ENCODE data around the gene LSAMP. TPM values are rescaled to one million over a fixed set of nuclear protein-coding genes. Genes with fewer than 3 reads are reported as not detected.

The LSAMP gene
- polyA plus RNA-seq, 3 donors: not detected

GRCh38 chr3:115806501-115806900 lies 638.8 kb downstream of the LSAMP start:
- Mint-ChIP-seq H3K4me1 (no peaks in the 10 kb centered on the region), H3K36me3 (no peaks in the 10 kb centered on the region), H3K4me3 (no peak overlapping the region), H3K27ac (no peak overlapping the region), H3K9me3 (no peaks in the 10 kb centered on the region), H3K27me3 (ENCODE audit: low read depth in 3 of 3) (peaks cover 0 to 15% (median 2%) of the 10 kb centered on the region in 3 donors)
- Histone ChIP-seq H3K4me1 (ENCODE audit: control insufficient read depth in 1 of 2, insufficient read depth in 2 of 2, low read length in 2 of 2) (no peaks in the 10 kb centered on the region), H3K36me3 (replicated peaks in 1 of 2; ENCODE audit: control insufficient read depth in 1 of 2, insufficient read depth in 2 of 2, low read length in 2 of 2) (no peaks in the 10 kb centered on the region), H3K4me3 (replicated peaks in 1 of 3; ENCODE audit: low read depth in 2 of 3, low read length in 3 of 3) (no peak overlapping the region), H3K27ac (ENCODE audit: low read depth in 1 of 2, low read length in 2 of 2) (no peak overlapping the region), H3K4me2 (replicated peaks; ENCODE audit: extremely low read depth, low read length, poor library complexity, severe bottlenecking) (no peak overlapping the region), H3K9me3 (replicated peaks in 1 of 2; ENCODE audit: control insufficient read depth in 1 of 2, insufficient read depth in 1 of 2, low read length in 2 of 2) (no peaks in the 10 kb centered on the region), H3K79me2 (ENCODE audit: insufficient read depth, low read length) (no peaks in the 10 kb centered on the region), H3K27me3 (ENCODE audit: control insufficient read depth in 2 of 2, insufficient read depth in 2 of 2, low read length in 2 of 2) (no peaks in the 10 kb centered on the region), H4K20me1 (ENCODE audit: insufficient read depth, low read length) (no peaks in the 10 kb centered on the region), H2AFZ (ENCODE audit: insufficient read depth, low read depth, low read length, poor library complexity, severe bottlenecking) (no peak overlapping the region), H3K9ac (ENCODE audit: insufficient read depth, low read length, poor library complexity, severe bottlenecking) (no peak overlapping the region)
- 93% methylated on average over 3 of the region's 4 CpGs for WGBS (ENCODE audit: insufficient coverage)
- no peak for DNase-seq
- TF ChIP-seq CTCF (IDR thresholded peaks at IDR 0.05): no peak
- intact Hi-C loops (cut with micrococcal nuclease): no loop called here

- no peak for TF ChIP-seq CTCF (IDR thresholded peaks at IDR 0.05)
- Mint-ChIP-seq H3K36me3 (no peaks in the 10 kb centered on the region), H3K27ac (no peak overlapping the region), H3K4me3 (no peak overlapping the region), H3K4me1 (no peaks in the 10 kb centered on the region), H3K27me3 (ENCODE audit: low read depth in 3 of 3) (peaks cover 0 to 6% (median 4%) of the 10 kb centered on the region in 3 donors), H3K9me3 (no peaks in the 10 kb centered on the region)
- no peak overlapping the region for H3K9ac ChIP-seq (ENCODE audit: insufficient read depth, low read length, poor library complexity, severe bottlenecking)
- intact Hi-C loops (cut with micrococcal nuclease): no loop called here
- no peaks in the 10 kb centered on the region for H3K36me3 ChIP-seq (replicated peaks in 1 of 2; ENCODE audit: control insufficient read depth in 1 of 2, insufficient read depth in 2 of 2, low read length in 2 of 2)
- H3K27me3 ChIP-seq (ENCODE audit: control insufficient read depth in 2 of 2, insufficient read depth in 2 of 2, low read length in 2 of 2): no peaks in the 10 kb centered on the region
- no peaks in the 10 kb centered on the region for H3K79me2 ChIP-seq (ENCODE audit: insufficient read depth, low read length)
- no peak for DNase-seq
- H3K4me2 ChIP-seq (replicated peaks; ENCODE audit: extremely low read depth, low read length, poor library complexity, severe bottlenecking): no peak overlapping the region
- H3K4me1 ChIP-seq (ENCODE audit: control insufficient read depth in 1 of 2, insufficient read depth in 2 of 2, low read length in 2 of 2): no peaks in the 10 kb centered on the region
- H3K27ac ChIP-seq (ENCODE audit: low read depth in 1 of 2, low read length in 2 of 2): no peak overlapping the region
- H3K9me3 ChIP-seq (replicated peaks in 1 of 2; ENCODE audit: control insufficient read depth in 1 of 2, insufficient read depth in 1 of 2, low read length in 2 of 2): no peaks in the 10 kb centered on the region
- no CpG with 5 or more reads among the region's 4 CpGs for WGBS (ENCODE audit: insufficient coverage)
- no peak overlapping the region for H3K4me3 ChIP-seq (replicated peaks in 1 of 3; ENCODE audit: low read depth in 2 of 3, low read length in 3 of 3)
- H4K20me1 ChIP-seq (ENCODE audit: insufficient read depth, low read length): no peaks in the 10 kb centered on the region
- no peak overlapping the region for H2AFZ ChIP-seq (ENCODE audit: insufficient read depth, low read depth, low read length, poor library complexity, severe bottlenecking)
Measured at GRCh38 chr3:115805520-115805919, 639.8 kb downstream of the LSAMP start.
